Measurements from ENCODE around the gene NEFH. TPM values are rescaled to one million over a fixed set of nuclear protein-coding genes. Genes with fewer than 3 reads are reported as not detected.

Gene NEFH
- polyA plus RNA-seq, 1 of the 3 experiments (the other 2 are of a cell fraction) = 3.5 TPM

DNA sequence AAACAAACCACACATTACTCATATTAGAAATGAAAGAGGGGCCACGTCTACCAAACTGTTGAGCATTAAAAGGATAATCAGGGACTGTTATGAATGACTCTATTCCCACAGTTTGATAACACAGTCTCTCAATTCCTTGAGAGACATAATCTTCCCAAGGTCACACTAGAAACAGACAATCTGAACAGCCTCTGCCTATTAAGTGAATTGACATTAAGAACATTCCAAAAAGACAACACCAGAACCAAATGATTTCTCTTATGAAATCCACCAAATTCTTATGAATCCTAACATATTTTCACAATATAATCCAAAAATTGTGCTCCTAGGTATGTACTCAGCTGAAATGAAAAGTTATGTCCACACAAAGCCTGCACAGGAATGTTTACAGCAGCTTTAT lies 37.0 kb upstream of the NEFH start:
- H3K79me2 ChIP-seq (ENCODE audit: insufficient read depth) = no peaks in the 10 kb centered on the region
- peaks cover 0 to 4% of the 10 kb centered on the region in 2 experiments; a peak in 1 of 4 replicates for H3K4me1 ChIP-seq (ENCODE audit: control insufficient read depth in 1 of 2, insufficient read depth in 2 of 2, low read depth in 1 of 2, low read length in 1 of 2)
- H3K27ac ChIP-seq (ENCODE audit: low read depth in 2 of 2, low read length in 1 of 2) = no peak overlapping the region
- no peak for DNase-seq
- TF ChIP-seq TEAD4 (IDR thresholded peaks at IDR 0.05; ENCODE audit: borderline replicate concordance, insufficient read depth) = no peak
- TF ChIP-seq FOSL2 (IDR thresholded peaks at IDR 0.05; ENCODE audit: borderline replicate concordance, low read depth) = no peak
- H3K9ac ChIP-seq = no peak overlapping the region
- no peaks in the 10 kb centered on the region for H3K9me2 ChIP-seq
- no peaks in the 10 kb centered on the region for H3K27me3 ChIP-seq (ENCODE audit: insufficient read depth)
- H4K20me1 ChIP-seq (ENCODE audit: insufficient read depth) = no peaks in the 10 kb centered on the region
- no peak overlapping the region for H2AFZ ChIP-seq (ENCODE audit: low read depth)
- H3K36me3 ChIP-seq (replicated peaks in 1 of 2; ENCODE audit: control insufficient read depth in 1 of 2, insufficient read depth in 2 of 2, low read length in 1 of 2) = no peaks in the 10 kb centered on the region
- H3F3A ChIP-seq (replicated peaks; ENCODE audit: insufficient read depth) = no peaks in the 10 kb centered on the region
- H3K4me2 ChIP-seq = no peak overlapping the region
- ChIA-PET CTCF (no interaction called here), POLR2A (no interaction called here)
- no peaks in the 10 kb centered on the region for H3K9me3 ChIP-seq
- 25% methylated on average over 1 of the region's 1 CpG for WGBS (ENCODE audit: low lambda C conversion rate)
- no peak overlapping the region for H3K4me3 ChIP-seq (ENCODE audit: low read depth in 2 of 2, low read length in 1 of 2)

DNA sequence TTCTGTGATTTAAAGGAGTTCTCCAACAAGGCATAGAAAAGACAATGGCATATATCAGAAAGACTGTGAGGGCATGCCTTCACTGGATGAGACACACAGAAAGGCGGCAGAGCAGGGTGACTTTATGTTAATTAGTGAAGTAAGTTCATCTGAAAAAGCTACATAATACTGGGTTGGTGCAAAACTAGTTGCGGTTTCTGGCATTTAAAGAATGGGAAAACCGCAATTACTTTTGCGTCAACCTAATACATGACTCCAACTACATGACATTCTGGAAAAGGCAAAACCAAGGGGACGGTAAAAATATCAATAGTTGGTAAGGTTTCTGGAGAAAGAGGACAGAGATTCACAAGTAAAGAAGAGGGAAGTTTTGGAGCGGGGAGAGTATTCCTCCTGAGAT lies 36.6 kb upstream of the NEFH start:
- H3K27ac ChIP-seq (ENCODE audit: low read depth in 2 of 2, low read length in 1 of 2) = no peak overlapping the region
- H3K9ac ChIP-seq = no peak overlapping the region
- TF ChIP-seq NFIC (IDR thresholded peaks at IDR 0.05; ENCODE audit: borderline replicate concordance) = no peak
- TF ChIP-seq, protein P1, sequence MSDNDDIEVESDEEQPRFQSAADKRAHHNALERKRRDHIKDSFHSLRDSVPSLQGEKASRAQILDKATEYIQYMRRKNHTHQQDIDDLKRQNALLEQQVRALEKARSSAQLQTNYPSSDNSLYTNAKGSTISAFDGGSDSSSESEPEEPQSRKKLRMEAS (IDR thresholded peaks at IDR 0.05; ENCODE audit: low read depth) = no peak
- TF ChIP-seq SMC3 (IDR thresholded peaks at IDR 0.05; ENCODE audit: low read depth, low read length) = no peak
- TF ChIP-seq EZH2phosphoT487 (IDR thresholded peaks at IDR 0.05; ENCODE audit: borderline replicate concordance, low read depth) = no peak
- TF ChIP-seq, protein P2, sequence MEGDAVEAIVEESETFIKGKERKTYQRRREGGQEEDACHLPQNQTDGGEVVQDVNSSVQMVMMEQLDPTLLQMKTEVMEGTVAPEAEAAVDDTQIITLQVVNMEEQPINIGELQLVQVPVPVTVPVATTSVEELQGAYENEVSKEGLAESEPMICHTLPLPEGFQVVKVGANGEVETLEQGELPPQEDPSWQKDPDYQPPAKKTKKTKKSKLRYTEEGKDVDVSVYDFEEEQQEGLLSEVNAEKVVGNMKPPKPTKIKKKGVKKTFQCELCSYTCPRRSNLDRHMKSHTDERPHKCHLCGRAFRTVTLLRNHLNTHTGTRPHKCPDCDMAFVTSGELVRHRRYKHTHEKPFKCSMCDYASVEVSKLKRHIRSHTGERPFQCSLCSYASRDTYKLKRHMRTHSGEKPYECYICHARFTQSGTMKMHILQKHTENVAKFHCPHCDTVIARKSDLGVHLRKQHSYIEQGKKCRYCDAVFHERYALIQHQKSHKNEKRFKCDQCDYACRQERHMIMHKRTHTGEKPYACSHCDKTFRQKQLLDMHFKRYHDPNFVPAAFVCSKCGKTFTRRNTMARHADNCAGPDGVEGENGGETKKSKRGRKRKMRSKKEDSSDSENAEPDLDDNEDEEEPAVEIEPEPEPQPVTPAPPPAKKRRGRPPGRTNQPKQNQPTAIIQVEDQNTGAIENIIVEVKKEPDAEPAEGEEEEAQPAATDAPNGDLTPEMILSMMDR (IDR thresholded peaks at IDR 0.05) = no peak
- no peak for TF ChIP-seq FOXJ3 (CRISPR knock-in tag; IDR thresholded peaks at IDR 0.05)
- TF ChIP-seq SIN3A (IDR thresholded peaks at IDR 0.05; ENCODE audit: borderline replicate concordance, low read depth, low read length) = no peak
- TF ChIP-seq, protein P3, sequence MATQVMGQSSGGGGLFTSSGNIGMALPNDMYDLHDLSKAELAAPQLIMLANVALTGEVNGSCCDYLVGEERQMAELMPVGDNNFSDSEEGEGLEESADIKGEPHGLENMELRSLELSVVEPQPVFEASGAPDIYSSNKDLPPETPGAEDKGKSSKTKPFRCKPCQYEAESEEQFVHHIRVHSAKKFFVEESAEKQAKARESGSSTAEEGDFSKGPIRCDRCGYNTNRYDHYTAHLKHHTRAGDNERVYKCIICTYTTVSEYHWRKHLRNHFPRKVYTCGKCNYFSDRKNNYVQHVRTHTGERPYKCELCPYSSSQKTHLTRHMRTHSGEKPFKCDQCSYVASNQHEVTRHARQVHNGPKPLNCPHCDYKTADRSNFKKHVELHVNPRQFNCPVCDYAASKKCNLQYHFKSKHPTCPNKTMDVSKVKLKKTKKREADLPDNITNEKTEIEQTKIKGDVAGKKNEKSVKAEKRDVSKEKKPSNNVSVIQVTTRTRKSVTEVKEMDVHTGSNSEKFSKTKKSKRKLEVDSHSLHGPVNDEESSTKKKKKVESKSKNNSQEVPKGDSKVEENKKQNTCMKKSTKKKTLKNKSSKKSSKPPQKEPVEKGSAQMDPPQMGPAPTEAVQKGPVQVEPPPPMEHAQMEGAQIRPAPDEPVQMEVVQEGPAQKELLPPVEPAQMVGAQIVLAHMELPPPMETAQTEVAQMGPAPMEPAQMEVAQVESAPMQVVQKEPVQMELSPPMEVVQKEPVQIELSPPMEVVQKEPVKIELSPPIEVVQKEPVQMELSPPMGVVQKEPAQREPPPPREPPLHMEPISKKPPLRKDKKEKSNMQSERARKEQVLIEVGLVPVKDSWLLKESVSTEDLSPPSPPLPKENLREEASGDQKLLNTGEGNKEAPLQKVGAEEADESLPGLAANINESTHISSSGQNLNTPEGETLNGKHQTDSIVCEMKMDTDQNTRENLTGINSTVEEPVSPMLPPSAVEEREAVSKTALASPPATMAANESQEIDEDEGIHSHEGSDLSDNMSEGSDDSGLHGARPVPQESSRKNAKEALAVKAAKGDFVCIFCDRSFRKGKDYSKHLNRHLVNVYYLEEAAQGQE (IDR thresholded peaks at IDR 0.05; ENCODE audit: low read depth, low read length) = no peak
- TF ChIP-seq, protein P4, sequence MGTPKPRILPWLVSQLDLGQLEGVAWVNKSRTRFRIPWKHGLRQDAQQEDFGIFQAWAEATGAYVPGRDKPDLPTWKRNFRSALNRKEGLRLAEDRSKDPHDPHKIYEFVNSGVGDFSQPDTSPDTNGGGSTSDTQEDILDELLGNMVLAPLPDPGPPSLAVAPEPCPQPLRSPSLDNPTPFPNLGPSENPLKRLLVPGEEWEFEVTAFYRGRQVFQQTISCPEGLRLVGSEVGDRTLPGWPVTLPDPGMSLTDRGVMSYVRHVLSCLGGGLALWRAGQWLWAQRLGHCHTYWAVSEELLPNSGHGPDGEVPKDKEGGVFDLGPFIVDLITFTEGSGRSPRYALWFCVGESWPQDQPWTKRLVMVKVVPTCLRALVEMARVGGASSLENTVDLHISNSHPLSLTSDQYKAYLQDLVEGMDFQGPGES (IDR thresholded peaks at IDR 0.05; ENCODE audit: low read depth, low read length) = no peak
- TF ChIP-seq TCF12 (IDR thresholded peaks at IDR 0.05) = no peak
- TF ChIP-seq RAD21 (IDR thresholded peaks at IDR 0.05; ENCODE audit: low read length) = no peak
- no peak for TF ChIP-seq MEF2A (IDR thresholded peaks at IDR 0.05; ENCODE audit: borderline replicate concordance, low read depth)
- no peak for TF ChIP-seq RCOR1 (IDR thresholded peaks at IDR 0.05; ENCODE audit: low read length)
- TF ChIP-seq RXRA (IDR thresholded peaks at IDR 0.05; ENCODE audit: borderline replicate concordance, low read depth) = no peak
- TF ChIP-seq FOSL2 (IDR thresholded peaks at IDR 0.05; ENCODE audit: borderline replicate concordance, low read depth) = no peak
- no peak for TF ChIP-seq JUND (IDR thresholded peaks at IDR 0.05)
- TF ChIP-seq MXI1 (IDR thresholded peaks at IDR 0.05; ENCODE audit: low read depth, low read length) = no peak
- TF ChIP-seq TAF1 (IDR thresholded peaks at IDR 0.05; ENCODE audit: borderline replicate concordance, low read depth, low read length) = no peak
- H3K79me2 ChIP-seq (ENCODE audit: insufficient read depth) = no peaks in the 10 kb centered on the region
- H3K36me3 ChIP-seq (replicated peaks in 1 of 2; ENCODE audit: control insufficient read depth in 1 of 2, insufficient read depth in 2 of 2, low read length in 1 of 2) = no peaks in the 10 kb centered on the region
- no peak overlapping the region for H2AFZ ChIP-seq (ENCODE audit: low read depth)
- H3K4me2 ChIP-seq = no peak overlapping the region
- no peaks in the 10 kb centered on the region for H3F3A ChIP-seq (replicated peaks; ENCODE audit: insufficient read depth)
- H3K4me1 ChIP-seq (ENCODE audit: control insufficient read depth in 1 of 2, insufficient read depth in 2 of 2, low read depth in 1 of 2, low read length in 1 of 2) = peaks cover 0 to 4% of the 10 kb centered on the region in 2 experiments; a peak in 1 of 4 replicates
- ChIA-PET POLR2A (no interaction called here), CTCF (no interaction called here)
- no peak overlapping the region for H3K4me3 ChIP-seq (ENCODE audit: low read depth in 2 of 2, low read length in 1 of 2)
- H3K9me3 ChIP-seq = no peaks in the 10 kb centered on the region
- WGBS (ENCODE audit: low lambda C conversion rate) = 82% methylated on average over 6 of the region's 6 CpGs
- DNase-seq = no peak
- H3K9me2 ChIP-seq = no peaks in the 10 kb centered on the region
- H4K20me1 ChIP-seq (ENCODE audit: insufficient read depth) = no peaks in the 10 kb centered on the region
- H3K27me3 ChIP-seq (ENCODE audit: insufficient read depth) = no peaks in the 10 kb centered on the region
